HepG2 (cell line): ENCODE data around the gene DKKL1. TPM values are rescaled to one million over a fixed set of nuclear protein-coding genes. Genes with fewer than 3 reads are reported as not detected.
A peak's percentile ranks its signal among the peaks of the same experiment; 100 is the strongest.

Experiments used
- ATAC-seq: fragments of 200-7000 bp; cut with Tn5 transposase; 3 replicates; pipeline ENCODE4 v1.9.1; 2020; ENCODE audit warnings: mild to moderate bottlenecking, moderate library complexity
- BruUV-seq: library from RNA; stranded (reverse); fragments of 400-500 nt; replicated peaks from 2 replicates; lab custom pipeline; 2021; lab: Mats Ljungman, UMichigan
- CTCF ChIA-PET: fragments of 300-600 bp; formaldehyde crosslinking; extraction: SDS; loops from one replicate; lab custom pipeline; 2021; ENCODE audit warnings: low total read pairs, inconsistent platforms, low intra/inter-chr PET ratio; lab: Yijun Ruan, JAX
- POLR2A ChIA-PET: fragments of 350-600 bp; sonication (Branson Sonifier 250); formaldehyde crosslinking; loops from one replicate; lab custom pipeline; 2020; ENCODE audit warnings: antibody characterized with exemption, inconsistent platforms; lab: Yijun Ruan, JAX
- DNase-seq: peaks from one replicate; pipeline ENCODE4 v3.0.0-alpha.2; 2015; ENCODE audit warnings: low spot score
- FAIRE-seq: peaks from 3 replicates; lab custom pipeline; 2011; peaks lifted over from hg19 to GRCh38; lab: Jason Lieb, UNC
- H2AFZ ChIP-seq: one replicate; pipeline ENCODE4 v1.6.1; 2011; ENCODE audit warnings: low read length, inconsistent platforms
- H3K27ac ChIP-seq: fragments of 300-600 bp; 3 replicates; pipeline ENCODE4 v1.8.0; 2011; ENCODE audit warnings: mixed run types, mild to moderate bottlenecking, mixed read lengths, low read length, inconsistent platforms; ENCODE audit not compliant: insufficient read depth; ENCODE audit errors: extremely low read length
- H3K27me3 ChIP-seq, 2 experiments: fragments of 200-600 bp in 1 of 2; 2 replicates in 1 of 2; 3 replicates in 1 of 2; pipeline versions ENCODE4 v1.6.0 to v1.8.0; 2011; ENCODE audit warnings: low read length in 2 of 2, mild to moderate bottlenecking in 2 of 2, moderate library complexity in 2 of 2, inconsistent platforms in 1 of 2; ENCODE audit not compliant: insufficient read depth in 2 of 2, control insufficient read depth in 1 of 2
- H3K36me3 ChIP-seq, 2 experiments: fragments of 200-600 bp in 1 of 2; replicated peaks in 1 of 2; 2 replicates in 1 of 2; 3 replicates in 1 of 2; pipeline versions ENCODE4 v1.5.1 to v1.8.0; 2011; ENCODE audit warnings: low read length in 2 of 2, inconsistent platforms in 1 of 2; ENCODE audit not compliant: insufficient read depth in 2 of 2, control insufficient read depth in 1 of 2
- H3K4me1 ChIP-seq: 2 replicates; pipeline ENCODE4 v1.5.1; 2012; ENCODE audit warnings: low read length, inconsistent platforms; ENCODE audit not compliant: insufficient read depth
- H3K4me2 ChIP-seq: 2 replicates; pipeline ENCODE4 v1.6.0; 2011; ENCODE audit warnings: low read depth, low read length, inconsistent platforms
- H3K4me3 ChIP-seq, 3 experiments: fragments of 200-600 bp in 1 of 3; sonication (generic), shearing (Covaris generic) in 1 of 3; replicated peaks in 1 of 3; 2 replicates each; pipeline ENCODE4 v1.5.1; 2011 to 2016; ENCODE audit warnings: low read length in 3 of 3, inconsistent platforms in 2 of 3, low read depth in 2 of 3, mild to moderate bottlenecking in 2 of 3, control low read depth in 1 of 3, mixed read lengths in 1 of 3; ENCODE audit not compliant: insufficient read depth in 1 of 3
- H3K79me2 ChIP-seq: one replicate; pipeline ENCODE4 v1.6.1; 2011; ENCODE audit warnings: low read length, inconsistent platforms; ENCODE audit not compliant: insufficient read depth
- H3K9ac ChIP-seq: 2 replicates; pipeline ENCODE4 v1.6.0; 2011; ENCODE audit warnings: mild to moderate bottlenecking, low read depth, low read length, inconsistent platforms; ENCODE audit not compliant: insufficient read depth
- H3K9me3 ChIP-seq: 2 replicates; pipeline ENCODE4 v1.5.1; 2012; ENCODE audit warnings: mild to moderate bottlenecking, low read length
- H4K20me1 ChIP-seq: 2 replicates; pipeline ENCODE4 v1.6.0; 2011; ENCODE audit warnings: inconsistent platforms, mild to moderate bottlenecking, low read length, moderate library complexity; ENCODE audit not compliant: insufficient read depth
- ATF7 ChIP-seq, 2 experiments: fragments of 450-650 bp in 1 of 2; sonication (generic) in 1 of 2; formaldehyde crosslinking in 1 of 2; IDR thresholded peaks; 2 replicates each; pipeline versions ENCODE4 v1.4.0 to v1.6.1; 2016 to 2020; ENCODE audit warnings: antibody characterized with exemption in 1 of 2, mild to moderate bottlenecking in 1 of 2, missing genetic modification reagents in 1 of 2
- MED1 ChIP-seq: sonication (generic); formaldehyde crosslinking; IDR thresholded peaks from 2 replicates; pipeline ENCODE4 v1.4.0; 2020; ENCODE audit warnings: missing genetic modification reagents
- RFXAP ChIP-seq: sonication (generic); formaldehyde crosslinking; IDR thresholded peaks from 2 replicates; pipeline ENCODE4 v1.4.0; 2020; ENCODE audit warnings: missing genetic modification reagents, borderline replicate concordance
- SAP130 ChIP-seq: IDR thresholded peaks from 2 replicates; pipeline ENCODE4 v1.6.1; 2016; ENCODE audit warnings: low read depth
- ZMYM4 ChIP-seq: sonication (generic); formaldehyde crosslinking; IDR thresholded peaks from 2 replicates; pipeline ENCODE4 v1.8.1; 2023; ENCODE audit warnings: mild to moderate bottlenecking, missing genetic modification reagents
- ZNF143 ChIP-seq: sonication (generic); formaldehyde crosslinking; IDR thresholded peaks from 2 replicates; pipeline ENCODE4 v1.4.0; 2020; ENCODE audit warnings: missing genetic modification reagents
- ZNF383 ChIP-seq: sonication (generic); formaldehyde crosslinking; IDR thresholded peaks from 2 replicates; pipeline ENCODE4 v1.4.0; 2020; ENCODE audit warnings: missing genetic modification reagents, mild to moderate bottlenecking, borderline replicate concordance
- ZNF501 ChIP-seq: sonication (generic); formaldehyde crosslinking; IDR thresholded peaks from 2 replicates; pipeline ENCODE4 v1.5.1; 2020; ENCODE audit warnings: mild to moderate bottlenecking, moderate library complexity, missing genetic modification reagents
- ZNF556 ChIP-seq: sonication (generic); formaldehyde crosslinking; IDR thresholded peaks from 2 replicates; pipeline ENCODE4 v1.4.0; 2020; ENCODE audit warnings: mild to moderate bottlenecking, missing genetic modification reagents, borderline replicate concordance
- ZNF841 ChIP-seq: sonication (generic); formaldehyde crosslinking; IDR thresholded peaks from 2 replicates; pipeline ENCODE4 v1.8.1; 2023; ENCODE audit warnings: missing genetic modification reagents, borderline replicate concordance
- WGBS: methylation state at CpG from one replicate; pipeline ENCODE4 v1.1.6; 2017; ENCODE audit warnings: low lambda C conversion rate; 5-methylcytosine and 5-hydroxymethylcytosine counted together
- in situ Hi-C: cut with HindIII; loops from 2 replicates; pipeline ENCODE4 v1.10.0; 2017; ENCODE audit warnings: low pct_unique_long_range_greater_than_20kb; ENCODE audit not compliant: extremely low pct_ligation_motif_present
- intact Hi-C: fragments of 100-400 bp; cut with micrococcal nuclease; formaldehyde crosslinking; loops from one replicate; pipeline ENCODE4 v1.10.0; 2022; ENCODE audit not compliant: unreplicated experiment
- polyA plus RNA-seq, 8 experiments: library from polyadenylated mRNA; depleted of rRNA in 3 of 8; stranded (reverse) in 7 of 8; unstranded in 1 of 8; fragments of >200 nt; fragmentation: Illumina TruSeq in 4 of 8; extraction: Trizol in 4 of 8; gene quantifications; 2 replicates each; pipeline versions ENCODE4 v1.2.1 to v1.2.3, GENCODE V29; 2011 to 2016; ENCODE audit warnings: low read depth in 4 of 8, missing spikeins in 1 of 8, mixed read lengths in 1 of 8; ENCODE audit not compliant: insufficient read depth in 1 of 8
- total RNA-seq, 5 experiments: library from RNA; depleted of rRNA; stranded (reverse); fragments of >200 nt; fragmentation: Illumina TruSeq; extraction: Trizol; gene quantifications; 2 replicates each; pipeline ENCODE4 v1.2.3, GENCODE V29; 2016; ENCODE audit warnings: low read depth in 1 of 5
- TF ChIP-seq, protein P1 (sequence below): sonication (generic); formaldehyde crosslinking; conservative IDR thresholded peaks from 2 replicates; pipeline ENCODE4 v1.4.0; 2020; ENCODE audit warnings: missing genetic modification reagents
- TF ChIP-seq, protein P2 (sequence below): sonication (generic); formaldehyde crosslinking; IDR thresholded peaks from 2 replicates; pipeline ENCODE4 v1.5.1; 2020; ENCODE audit warnings: mild to moderate bottlenecking, missing genetic modification reagents, moderate library complexity
- TF ChIP-seq, protein P3 (sequence below): sonication (generic); formaldehyde crosslinking; IDR thresholded peaks from 2 replicates; pipeline ENCODE4 v1.5.0; 2020; ENCODE audit warnings: mild to moderate bottlenecking, missing genetic modification reagents

The DKKL1 gene
- total and polyA plus RNA-seq, 2 of the 13 experiments (the other 11 are each of a cell fraction or from before 2014, with no cell fraction given): 0.30 to 0.31 TPM

GRCh38 chr19:49391581-49392399 is 28.1 kb downstream of the DKKL1 start:
- Histone ChIP-seq H3K4me3 (no peak overlapping the region), H3K36me3 (no peaks in the 10 kb centered on the region), H3K9ac (no peak overlapping the region), H3K27me3 (peaks cover 6 to 38% of the 10 kb centered on the region in 2 experiments), H4K20me1 (no peaks in the 10 kb centered on the region), H3K79me2 (no peaks in the 10 kb centered on the region), H2AFZ (no peak overlapping the region), H3K4me1 (no peaks in the 10 kb centered on the region), H3K4me2 (no peak overlapping the region), H3K9me3 (no peaks in the 10 kb centered on the region), H3K27ac (no peak overlapping the region)
- peak; percentile 63 for DNase-seq
- 18% methylated on average over 13 of the region's 14 CpGs for WGBS
- ChIA-PET CTCF (interaction anchor here (1.1 to 3.3 kb wide), 4 partner anchors 39 to 84 kb away, joined by 3 to 45 read pairs (median 10); no protein-coding TSS in a partner anchor), POLR2A (interaction anchor here (0.9 kb wide), 1 partner anchor 51 kb away, joined by 3 read pairs; no protein-coding TSS in a partner anchor)
- intact Hi-C loops: loop anchor here (1.0 to 5.0 kb wide), 2 partner anchors 36 to 52 kb away; partner anchors contain the start of gene GFY
- no TSS peak for BruUV-seq
- peak; percentile 90 for FAIRE-seq
- in situ Hi-C loops: loop anchor here (5.0 kb wide), 1 partner anchor 36 kb away; the partner anchor contains the start of gene GFY
- ATAC-seq: peak; percentile 88
- TF ChIP-seq, protein P1, sequence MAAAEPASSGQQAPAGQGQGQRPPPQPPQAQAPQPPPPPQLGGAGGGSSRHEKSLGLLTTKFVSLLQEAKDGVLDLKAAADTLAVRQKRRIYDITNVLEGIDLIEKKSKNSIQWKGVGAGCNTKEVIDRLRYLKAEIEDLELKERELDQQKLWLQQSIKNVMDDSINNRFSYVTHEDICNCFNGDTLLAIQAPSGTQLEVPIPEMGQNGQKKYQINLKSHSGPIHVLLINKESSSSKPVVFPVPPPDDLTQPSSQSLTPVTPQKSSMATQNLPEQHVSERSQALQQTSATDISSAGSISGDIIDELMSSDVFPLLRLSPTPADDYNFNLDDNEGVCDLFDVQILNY (CRISPR knock-in tag): no peak
- TF ChIP-seq ZMYM4 (CRISPR knock-in tag) (no peak), SAP130 (0 out of 2 replicates have a peak, but pooled peaks have one; percentile 17), ZNF556 (no peak), ZNF501 (peak; percentile 63; the same call in 1 of the 2 replicates), ZNF841 (CRISPR knock-in tag) (no peak), ZNF143 (CRISPR knock-in tag) (peak; percentile 69), ZNF383 (CRISPR knock-in tag) (no peak), RFXAP (CRISPR knock-in tag) (no peak), MED1 (CRISPR knock-in tag) (0 out of 2 replicates have a peak, but pooled peaks have one; percentile 27), ATF7 (IDR thresholded peaks at IDR 0.05) (no peak), ATF7 (CRISPR knock-in tag; IDR thresholded peaks at IDR 0.05) (no peak)
- TF ChIP-seq, protein P2, sequence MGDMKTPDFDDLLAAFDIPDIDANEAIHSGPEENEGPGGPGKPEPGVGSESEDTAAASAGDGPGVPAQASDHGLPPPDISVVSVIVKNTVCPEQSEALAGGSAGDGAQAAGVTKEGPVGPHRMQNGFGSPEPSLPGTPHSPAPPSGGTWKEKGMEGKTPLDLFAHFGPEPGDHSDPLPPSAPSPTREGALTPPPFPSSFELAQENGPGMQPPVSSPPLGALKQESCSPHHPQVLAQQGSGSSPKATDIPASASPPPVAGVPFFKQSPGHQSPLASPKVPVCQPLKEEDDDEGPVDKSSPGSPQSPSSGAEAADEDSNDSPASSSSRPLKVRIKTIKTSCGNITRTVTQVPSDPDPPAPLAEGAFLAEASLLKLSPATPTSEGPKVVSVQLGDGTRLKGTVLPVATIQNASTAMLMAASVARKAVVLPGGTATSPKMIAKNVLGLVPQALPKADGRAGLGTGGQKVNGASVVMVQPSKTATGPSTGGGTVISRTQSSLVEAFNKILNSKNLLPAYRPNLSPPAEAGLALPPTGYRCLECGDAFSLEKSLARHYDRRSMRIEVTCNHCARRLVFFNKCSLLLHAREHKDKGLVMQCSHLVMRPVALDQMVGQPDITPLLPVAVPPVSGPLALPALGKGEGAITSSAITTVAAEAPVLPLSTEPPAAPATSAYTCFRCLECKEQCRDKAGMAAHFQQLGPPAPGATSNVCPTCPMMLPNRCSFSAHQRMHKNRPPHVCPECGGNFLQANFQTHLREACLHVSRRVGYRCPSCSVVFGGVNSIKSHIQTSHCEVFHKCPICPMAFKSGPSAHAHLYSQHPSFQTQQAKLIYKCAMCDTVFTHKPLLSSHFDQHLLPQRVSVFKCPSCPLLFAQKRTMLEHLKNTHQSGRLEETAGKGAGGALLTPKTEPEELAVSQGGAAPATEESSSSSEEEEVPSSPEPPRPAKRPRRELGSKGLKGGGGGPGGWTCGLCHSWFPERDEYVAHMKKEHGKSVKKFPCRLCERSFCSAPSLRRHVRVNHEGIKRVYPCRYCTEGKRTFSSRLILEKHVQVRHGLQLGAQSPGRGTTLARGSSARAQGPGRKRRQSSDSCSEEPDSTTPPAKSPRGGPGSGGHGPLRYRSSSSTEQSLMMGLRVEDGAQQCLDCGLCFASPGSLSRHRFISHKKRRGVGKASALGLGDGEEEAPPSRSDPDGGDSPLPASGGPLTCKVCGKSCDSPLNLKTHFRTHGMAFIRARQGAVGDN (CRISPR knock-in tag): no peak
- TF ChIP-seq, protein P3, sequence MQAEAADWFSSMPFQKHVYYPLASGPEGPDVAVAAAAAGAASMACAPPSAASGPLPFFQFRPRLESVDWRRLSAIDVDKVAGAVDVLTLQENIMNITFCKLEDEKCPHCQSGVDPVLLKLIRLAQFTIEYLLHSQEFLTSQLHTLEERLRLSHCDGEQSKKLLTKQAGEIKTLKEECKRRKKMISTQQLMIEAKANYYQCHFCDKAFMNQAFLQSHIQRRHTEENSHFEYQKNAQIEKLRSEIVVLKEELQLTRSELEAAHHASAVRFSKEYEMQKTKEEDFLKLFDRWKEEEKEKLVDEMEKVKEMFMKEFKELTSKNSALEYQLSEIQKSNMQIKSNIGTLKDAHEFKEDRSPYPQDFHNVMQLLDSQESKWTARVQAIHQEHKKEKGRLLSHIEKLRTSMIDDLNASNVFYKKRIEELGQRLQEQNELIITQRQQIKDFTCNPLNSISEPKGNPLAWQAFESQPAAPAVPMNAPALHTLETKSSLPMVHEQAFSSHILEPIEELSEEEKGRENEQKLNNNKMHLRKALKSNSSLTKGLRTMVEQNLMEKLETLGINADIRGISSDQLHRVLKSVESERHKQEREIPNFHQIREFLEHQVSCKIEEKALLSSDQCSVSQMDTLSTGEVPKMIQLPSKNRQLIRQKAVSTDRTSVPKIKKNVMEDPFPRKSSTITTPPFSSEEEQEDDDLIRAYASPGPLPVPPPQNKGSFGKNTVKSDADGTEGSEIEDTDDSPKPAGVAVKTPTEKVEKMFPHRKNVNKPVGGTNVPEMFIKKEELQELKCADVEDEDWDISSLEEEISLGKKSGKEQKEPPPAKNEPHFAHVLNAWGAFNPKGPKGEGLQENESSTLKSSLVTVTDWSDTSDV (CRISPR knock-in tag): no peak
